Stimulated activated CD4-positive, alpha-beta T cell treated with anti-CD3 and anti-CD28 coated beads, Interleukin-1b, Interleukin-23, amount 100 ng/mL, for 1 hour (primary cell): ENCODE results near the gene MRPL28.
A peak's percentile ranks its signal among the peaks of the same experiment; 100 is the strongest.
"Not testable (repeated sequence)": the region's sequence is repeated elsewhere in the genome, so short reads cannot be mapped to it uniquely, and the experiment has no call there.

Experiments
- DNase-seq, 2 donors: peaks; one replicate each; pipeline ENCODE4 v3.0.0-alpha.2; 2020; ENCODE audit warnings: low read depth in 2 of 2

The MRPL28 gene

GRCh38 chr16:370443-370842 lies at the start of gene MRPL28:
MRPL28 (minus strand) TSS chr16:370538; CDS start chr16:370218, 320 bp downstream.
- peak; percentile 82 to 89 for DNase-seq

GRCh38 chr16:415170-415498 lies 44.8 kb upstream of the MRPL28 start:
- DNase-seq = not testable (repeated sequence)

- DNase-seq = no peak
These were observed 44.2 kb upstream of the MRPL28 start for GRCh38 chr16:414395-415169.

- no peak for DNase-seq
These were observed 41.4 kb upstream of the MRPL28 start for GRCh38 chr16:411576-412265.

- no peak for DNase-seq
These were observed 40.3 kb upstream of the MRPL28 start for GRCh38 chr16:410516-411178.

GRCh38 chr16:407253-407652 lies 36.9 kb upstream of the MRPL28 start:
- no peak for DNase-seq

GRCh38 chr16:405548-406506 lies 35.5 kb upstream of the MRPL28 start:
- DNase-seq = no peak

- no peak for DNase-seq
These were observed 34.7 kb upstream of the MRPL28 start for GRCh38 chr16:404971-405486.

GRCh38 chr16:401468-402348 lies 31.4 kb upstream of the MRPL28 start, which contains the start of gene DECR2:
DECR2 (plus strand) TSS chr16:401885; CDS start chr16:401964, 79 bp downstream.
- DNase-seq = peak; percentile 98 to 100

- DNase-seq = no peak
These were observed 29.8 kb upstream of the MRPL28 start for GRCh38 chr16:400061-400591.

- no peak for DNase-seq
These were observed 29.1 kb upstream of the MRPL28 start for GRCh38 chr16:399340-400019.

- DNase-seq = no peak
These were observed 28.4 kb upstream of the MRPL28 start for GRCh38 chr16:398561-399339.

- no peak for DNase-seq
These were observed 27.5 kb upstream of the MRPL28 start for GRCh38 chr16:397736-398332.

- DNase-seq = no peak
These were observed 26.9 kb upstream of the MRPL28 start, which contains the start of gene NME4 for GRCh38 chr16:397135-397661. NME4 (plus strand) TSS chr16:397199; CDS start chr16:397223, 24 bp downstream.

GRCh38 chr16:396605-397004 lies 26.3 kb upstream of the MRPL28 start:
- no peak for DNase-seq

GRCh38 chr16:396199-396598 lies 25.9 kb upstream of the MRPL28 start:
- no peak for DNase-seq

- no peak for DNase-seq
These were observed 22.2 kb upstream of the MRPL28 start for GRCh38 chr16:392450-393030.
